ENCODE data around the gene SLC25A4.

DNA sequence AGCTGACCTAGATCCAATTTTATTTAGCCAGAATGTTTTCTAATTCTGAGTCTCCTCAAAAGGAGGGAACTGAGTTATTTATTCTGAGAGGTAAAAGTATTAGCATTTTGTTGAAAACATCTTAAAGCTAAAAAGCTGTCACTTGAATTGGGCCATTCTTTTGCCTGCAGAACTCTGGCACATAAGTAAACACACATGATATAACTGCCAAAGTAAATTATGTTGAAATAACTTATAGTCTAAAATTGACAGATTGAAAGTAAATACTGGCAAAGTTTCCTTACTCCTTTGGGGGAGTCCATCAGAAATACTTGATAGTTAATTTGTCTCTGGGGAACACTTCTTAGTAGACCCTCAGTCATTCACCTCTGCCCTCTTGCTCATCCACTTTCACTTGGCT lies 38.3 kb upstream of the SLC25A4 start:
- TF ChIP-seq POLR2A (IDR thresholded peaks at IDR 0.05; ENCODE audit: low read depth, low read length) (no peak), MAX (IDR thresholded peaks at IDR 0.05; ENCODE audit: insufficient read depth, insufficient read length) (no peak), CTCF (IDR thresholded peaks at IDR 0.05; ENCODE audit: extremely low read depth in 1 of 2, insufficient read depth in 1 of 2, low read depth in 1 of 2, low read length in 2 of 2) (no peak)

Data from endothelial cell of umbilical vein (primary cell).